Endothelial cell of umbilical vein (primary cell): Measurements from ENCODE around the gene AK9. TPM values are rescaled to one million over a fixed set of nuclear protein-coding genes. Genes with fewer than 3 reads are reported as not detected.

ENCODE experiments used
- BruUV-seq: library from RNA; stranded (reverse); fragments of 400-500 nt; replicated peaks from 2 replicates; lab custom pipeline; 2021; lab: Mats Ljungman, UMichigan
- CTCF ChIA-PET: fragments of 300-600, 350-600 bp; sonication (Branson Sonifier 250); formaldehyde crosslinking; loops from one replicate; lab custom pipeline; 2021; ENCODE audit warnings: antibody characterized with exemption, inconsistent platforms; lab: Charles Lee
- POLR2A ChIA-PET: fragments of 300-600, 350-600 bp; sonication (Branson Sonifier 250); formaldehyde crosslinking; loops from one replicate; lab custom pipeline; 2021; ENCODE audit warnings: antibody characterized with exemption, inconsistent platforms; lab: Charles Lee
- DNase-seq: peaks from one replicate; pipeline ENCODE4 v3.0.0-alpha.2; 2011; ENCODE audit warnings: low read depth, low spot score
- FAIRE-seq: peaks from 2 replicates; lab custom pipeline; 2011; peaks lifted over from hg19 to GRCh38; lab: Jason Lieb, UNC
- H2AFZ ChIP-seq: 2 replicates; pipeline ENCODE4 v1.6.0; 2012; ENCODE audit warnings: low read depth, low read length, control low read depth, inconsistent platforms
- H3K27ac ChIP-seq: 2 replicates; pipeline ENCODE4 v1.5.1; 2011; ENCODE audit warnings: low read depth, mild to moderate bottlenecking, control low read depth, low read length, moderate library complexity; ENCODE audit not compliant: insufficient read depth
- H3K27me3 ChIP-seq, 2 experiments: 2 replicates each; pipeline versions ENCODE4 v1.6.0 to v1.6.1; 2011; ENCODE audit warnings: low read length in 2 of 2, mixed read lengths in 1 of 2; ENCODE audit not compliant: control insufficient read depth in 2 of 2, insufficient read depth in 2 of 2
- H3K36me3 ChIP-seq, 2 experiments: 2 replicates in 1 of 2; 3 replicates in 1 of 2; pipeline ENCODE4 v1.5.1; 2011; ENCODE audit warnings: low read length in 2 of 2, mild to moderate bottlenecking in 1 of 2, moderate library complexity in 1 of 2; ENCODE audit not compliant: control insufficient read depth in 2 of 2, insufficient read depth in 2 of 2; ENCODE audit errors: extremely low read depth in 1 of 2
- H3K4me1 ChIP-seq: 3 replicates; pipeline ENCODE4 v1.5.1; 2011; ENCODE audit warnings: mild to moderate bottlenecking, low read length; ENCODE audit not compliant: control insufficient read depth, insufficient read depth; ENCODE audit errors: extremely low read depth
- H3K4me2 ChIP-seq: 2 replicates; pipeline ENCODE4 v1.6.1; 2011; ENCODE audit warnings: low read length, control low read depth, mixed read lengths; ENCODE audit not compliant: insufficient read depth
- H3K4me3 ChIP-seq, 3 experiments: fragments of 200-600 bp in 1 of 3; sonication (generic), shearing (Covaris generic) in 1 of 3; replicated peaks in 1 of 3; 2 replicates each; pipeline ENCODE4 v1.5.1; 2011 to 2016; ENCODE audit warnings: control low read depth in 3 of 3, low read length in 3 of 3, mild to moderate bottlenecking in 2 of 3, inconsistent platforms in 1 of 3, low read depth in 1 of 3, moderate library complexity in 1 of 3; ENCODE audit not compliant: insufficient read depth in 1 of 3
- H3K79me2 ChIP-seq: 2 replicates; pipeline ENCODE4 v1.6.0; 2012; ENCODE audit warnings: low read length, inconsistent platforms; ENCODE audit not compliant: control insufficient read depth, insufficient read depth
- H3K9ac ChIP-seq: replicated peaks from 2 replicates; pipeline ENCODE3; 2011; ENCODE audit warnings: low read length, control low read depth; ENCODE audit not compliant: insufficient read depth; ENCODE audit errors: extremely low read depth
- H3K9me1 ChIP-seq: replicated peaks from 3 replicates; pipeline ENCODE4 v1.6.0; 2011; ENCODE audit warnings: mild to moderate bottlenecking, low read length; ENCODE audit not compliant: control insufficient read depth, insufficient read depth; ENCODE audit errors: extremely low read depth
- H3K9me3 ChIP-seq: replicated peaks from 2 replicates; pipeline ENCODE4 v1.5.1; 2012; ENCODE audit warnings: low read length, inconsistent platforms; ENCODE audit not compliant: control insufficient read depth, insufficient read depth
- H4K20me1 ChIP-seq: replicated peaks from 2 replicates; pipeline ENCODE3; 2011; ENCODE audit warnings: mild to moderate bottlenecking, low read length; ENCODE audit not compliant: control insufficient read depth, insufficient read depth; ENCODE audit errors: extremely low read depth
- CTCF ChIP-seq, 2 donors: IDR thresholded peaks; 1 replicate in 1 of 2; 2 replicates in 1 of 2; pipeline ENCODE4 v1.5.1; 2011; ENCODE audit warnings: low read length in 2 of 2, mild to moderate bottlenecking in 2 of 2, moderate library complexity in 2 of 2, control low read depth in 1 of 2, inconsistent platforms in 1 of 2, low read depth in 1 of 2; ENCODE audit not compliant: insufficient read depth in 1 of 2; ENCODE audit errors: extremely low read depth in 1 of 2
- EZH2 ChIP-seq: IDR thresholded peaks from 2 replicates; pipeline ENCODE4 v1.6.1; 2012; ENCODE audit warnings: borderline replicate concordance, low read depth, mild to moderate bottlenecking, moderate library complexity, low read length, inconsistent platforms; ENCODE audit not compliant: severe bottlenecking
- GATA2 ChIP-seq: IDR thresholded peaks from 2 replicates; pipeline ENCODE4 v1.7.0; 2011; ENCODE audit warnings: low read depth, mild to moderate bottlenecking, moderate library complexity, mixed read lengths, low read length; ENCODE audit not compliant: insufficient read length, insufficient read depth
- JUN ChIP-seq: IDR thresholded peaks from 2 replicates; pipeline ENCODE4 v1.6.1; 2011; ENCODE audit warnings: borderline replicate concordance, low read depth; ENCODE audit not compliant: insufficient read length, insufficient read depth
- MAX ChIP-seq: IDR thresholded peaks from 2 replicates; pipeline ENCODE4 v1.6.1; 2011; ENCODE audit not compliant: insufficient read depth, insufficient read length
- MYC ChIP-seq: IDR thresholded peaks from one replicate; pipeline ENCODE4 v1.6.1; 2011; ENCODE audit warnings: mild to moderate bottlenecking, low read depth, low read length
- POLR2A ChIP-seq: IDR thresholded peaks from 2 replicates; pipeline ENCODE4 v1.6.1; 2012; ENCODE audit warnings: low read depth, mild to moderate bottlenecking, control low read depth, low read length
- POLR2AphosphoS5 ChIP-seq: IDR thresholded peaks from 2 replicates; pipeline ENCODE4 v1.6.1; 2012; ENCODE audit warnings: low read depth, mild to moderate bottlenecking, control low read depth, low read length, moderate library complexity; ENCODE audit not compliant: insufficient read depth
- dilution Hi-C: fragments of 300-500 bp; cut with MboI; formaldehyde crosslinking; loops from one replicate; pipeline ENCODE4 v1.15.0; 2019; ENCODE audit warnings: low sequenced_read_pairs; ENCODE audit not compliant: extremely low pct_ligation_motif_present
- intact Hi-C: fragments of 100-400 bp; cut with micrococcal nuclease; formaldehyde crosslinking; loops from one replicate; pipeline ENCODE4 v1.10.0; 2022
- polyA plus RNA-seq, 4 experiments: library from polyadenylated mRNA; depleted of rRNA in 3 of 4; stranded (reverse) in 3 of 4; unstranded in 1 of 4; fragments of >200 nt; gene quantifications; 2 replicates each; pipeline versions ENCODE4 v1.2.1 to v1.2.3, GENCODE V29; 2011 to 2012; ENCODE audit warnings: missing spikeins in 1 of 4
- total RNA-seq: library from RNA; stranded (reverse); gene quantifications from 2 replicates; pipeline ENCODE4 v1.2.3, GENCODE V29; 2021

The AK9 gene
- total and polyA plus RNA-seq, 2 donors (not counting 3 experiments of a cell fraction or from before 2014, with no cell fraction given): 1.4 to 3.2 TPM

GRCh38 chr6:109626311-109626710 is 64.7 kb downstream of the AK9 start:
- no peaks in the 10 kb centered on the region for H3K27me3 ChIP-seq
- POLR2A ChIA-PET: no interaction called here
- no peaks in the 10 kb centered on the region for H3K36me3 ChIP-seq
- FAIRE-seq (no peak), DNase-seq (no peak)
- H3K79me2 ChIP-seq: no peaks in the 10 kb centered on the region
- CTCF ChIA-PET: interaction anchor here (1.2 kb wide), 1 partner anchor 11 kb away, joined by 3 read pairs; no protein-coding TSS in a partner anchor
- H3K9me3 ChIP-seq: no peaks in the 10 kb centered on the region
- no peak overlapping the region for H3K4me2 ChIP-seq
- no peaks in the 10 kb centered on the region for H3K4me1 ChIP-seq
- no peaks in the 10 kb centered on the region for H3K9me1 ChIP-seq
- TF ChIP-seq POLR2A (no peak), GATA2 (no peak), EZH2 (no peak), MYC (no peak), JUN (no peak), POLR2AphosphoS5 (no peak), MAX (no peak), CTCF (IDR thresholded peaks at IDR 0.05; ENCODE audit: extremely low read depth in 1 of 2, insufficient read depth in 1 of 2, low read depth in 1 of 2, low read length in 2 of 2) (no peak)
- H2AFZ ChIP-seq: no peak overlapping the region
- no TSS peak for BruUV-seq
- intact Hi-C loops (no loop called here), dilution Hi-C loops (no loop called here)
- H4K20me1 ChIP-seq: no peaks in the 10 kb centered on the region
- no peak overlapping the region for H3K4me3 ChIP-seq
- no peak overlapping the region for H3K9ac ChIP-seq
- no peak overlapping the region for H3K27ac ChIP-seq
